Endothelial cell of umbilical vein (primary cell): Measurements from ENCODE around the gene TNFRSF14. TPM values are rescaled to one million over a fixed set of nuclear protein-coding genes. Genes with fewer than 3 reads are reported as not detected.

ENCODE experiments used
- BruUV-seq: library from RNA; stranded (reverse); fragments of 400-500 nt; replicated peaks from 2 replicates; lab custom pipeline; 2021; lab: Mats Ljungman, UMichigan
- CTCF ChIA-PET: fragments of 300-600, 350-600 bp; sonication (Branson Sonifier 250); formaldehyde crosslinking; loops from one replicate; lab custom pipeline; 2021; ENCODE audit warnings: antibody characterized with exemption, inconsistent platforms; lab: Charles Lee
- POLR2A ChIA-PET: fragments of 300-600, 350-600 bp; sonication (Branson Sonifier 250); formaldehyde crosslinking; loops from one replicate; lab custom pipeline; 2021; ENCODE audit warnings: antibody characterized with exemption, inconsistent platforms; lab: Charles Lee
- DNase-seq: peaks from one replicate; pipeline ENCODE4 v3.0.0-alpha.2; 2011; ENCODE audit warnings: low read depth, low spot score
- FAIRE-seq: peaks from 2 replicates; lab custom pipeline; 2011; peaks lifted over from hg19 to GRCh38; lab: Jason Lieb, UNC
- H2AFZ ChIP-seq: 2 replicates; pipeline ENCODE4 v1.6.0; 2012; ENCODE audit warnings: low read depth, low read length, control low read depth, inconsistent platforms
- H3K27ac ChIP-seq: 2 replicates; pipeline ENCODE4 v1.5.1; 2011; ENCODE audit warnings: low read depth, mild to moderate bottlenecking, control low read depth, low read length, moderate library complexity; ENCODE audit not compliant: insufficient read depth
- H3K27me3 ChIP-seq, 2 experiments: 2 replicates each; pipeline versions ENCODE4 v1.6.0 to v1.6.1; 2011; ENCODE audit warnings: low read length in 2 of 2, mixed read lengths in 1 of 2; ENCODE audit not compliant: control insufficient read depth in 2 of 2, insufficient read depth in 2 of 2
- H3K36me3 ChIP-seq, 2 experiments: 2 replicates in 1 of 2; 3 replicates in 1 of 2; pipeline ENCODE4 v1.5.1; 2011; ENCODE audit warnings: low read length in 2 of 2, mild to moderate bottlenecking in 1 of 2, moderate library complexity in 1 of 2; ENCODE audit not compliant: control insufficient read depth in 2 of 2, insufficient read depth in 2 of 2; ENCODE audit errors: extremely low read depth in 1 of 2
- H3K4me1 ChIP-seq: 3 replicates; pipeline ENCODE4 v1.5.1; 2011; ENCODE audit warnings: mild to moderate bottlenecking, low read length; ENCODE audit not compliant: control insufficient read depth, insufficient read depth; ENCODE audit errors: extremely low read depth
- H3K4me2 ChIP-seq: 2 replicates; pipeline ENCODE4 v1.6.1; 2011; ENCODE audit warnings: low read length, control low read depth, mixed read lengths; ENCODE audit not compliant: insufficient read depth
- H3K4me3 ChIP-seq, 3 experiments: fragments of 200-600 bp in 1 of 3; sonication (generic), shearing (Covaris generic) in 1 of 3; replicated peaks in 1 of 3; 2 replicates each; pipeline ENCODE4 v1.5.1; 2011 to 2016; ENCODE audit warnings: control low read depth in 3 of 3, low read length in 3 of 3, mild to moderate bottlenecking in 2 of 3, inconsistent platforms in 1 of 3, low read depth in 1 of 3, moderate library complexity in 1 of 3; ENCODE audit not compliant: insufficient read depth in 1 of 3
- H3K79me2 ChIP-seq: 2 replicates; pipeline ENCODE4 v1.6.0; 2012; ENCODE audit warnings: low read length, inconsistent platforms; ENCODE audit not compliant: control insufficient read depth, insufficient read depth
- H3K9ac ChIP-seq: replicated peaks from 2 replicates; pipeline ENCODE3; 2011; ENCODE audit warnings: low read length, control low read depth; ENCODE audit not compliant: insufficient read depth; ENCODE audit errors: extremely low read depth
- H3K9me1 ChIP-seq: replicated peaks from 3 replicates; pipeline ENCODE4 v1.6.0; 2011; ENCODE audit warnings: mild to moderate bottlenecking, low read length; ENCODE audit not compliant: control insufficient read depth, insufficient read depth; ENCODE audit errors: extremely low read depth
- H3K9me3 ChIP-seq: replicated peaks from 2 replicates; pipeline ENCODE4 v1.5.1; 2012; ENCODE audit warnings: low read length, inconsistent platforms; ENCODE audit not compliant: control insufficient read depth, insufficient read depth
- H4K20me1 ChIP-seq: replicated peaks from 2 replicates; pipeline ENCODE3; 2011; ENCODE audit warnings: mild to moderate bottlenecking, low read length; ENCODE audit not compliant: control insufficient read depth, insufficient read depth; ENCODE audit errors: extremely low read depth
- EZH2 ChIP-seq: IDR thresholded peaks from 2 replicates; pipeline ENCODE4 v1.6.1; 2012; ENCODE audit warnings: borderline replicate concordance, low read depth, mild to moderate bottlenecking, moderate library complexity, low read length, inconsistent platforms; ENCODE audit not compliant: severe bottlenecking
- FOS ChIP-seq: IDR thresholded peaks from 2 replicates; pipeline ENCODE4 v1.6.1; 2011; ENCODE audit warnings: mild to moderate bottlenecking, low read length, moderate library complexity, borderline replicate concordance; ENCODE audit not compliant: insufficient read depth
- GATA2 ChIP-seq: IDR thresholded peaks from 2 replicates; pipeline ENCODE4 v1.7.0; 2011; ENCODE audit warnings: low read depth, mild to moderate bottlenecking, moderate library complexity, mixed read lengths, low read length; ENCODE audit not compliant: insufficient read length, insufficient read depth
- JUN ChIP-seq: IDR thresholded peaks from 2 replicates; pipeline ENCODE4 v1.6.1; 2011; ENCODE audit warnings: borderline replicate concordance, low read depth; ENCODE audit not compliant: insufficient read length, insufficient read depth
- MYC ChIP-seq: IDR thresholded peaks from one replicate; pipeline ENCODE4 v1.6.1; 2011; ENCODE audit warnings: mild to moderate bottlenecking, low read depth, low read length
- POLR2A ChIP-seq: IDR thresholded peaks from 2 replicates; pipeline ENCODE4 v1.6.1; 2012; ENCODE audit warnings: low read depth, mild to moderate bottlenecking, control low read depth, low read length
- POLR2AphosphoS5 ChIP-seq: IDR thresholded peaks from 2 replicates; pipeline ENCODE4 v1.6.1; 2012; ENCODE audit warnings: low read depth, mild to moderate bottlenecking, control low read depth, low read length, moderate library complexity; ENCODE audit not compliant: insufficient read depth
- dilution Hi-C: fragments of 300-500 bp; cut with MboI; formaldehyde crosslinking; loops from one replicate; pipeline ENCODE4 v1.15.0; 2019; ENCODE audit warnings: low sequenced_read_pairs; ENCODE audit not compliant: extremely low pct_ligation_motif_present
- intact Hi-C: fragments of 100-400 bp; cut with micrococcal nuclease; formaldehyde crosslinking; loops from one replicate; pipeline ENCODE4 v1.10.0; 2022
- polyA plus RNA-seq, 4 experiments: library from polyadenylated mRNA; depleted of rRNA in 3 of 4; stranded (reverse) in 3 of 4; unstranded in 1 of 4; fragments of >200 nt; gene quantifications; 2 replicates each; pipeline versions ENCODE4 v1.2.1 to v1.2.3, GENCODE V29; 2011 to 2012; ENCODE audit warnings: missing spikeins in 1 of 4
- total RNA-seq: library from RNA; stranded (reverse); gene quantifications from 2 replicates; pipeline ENCODE4 v1.2.3, GENCODE V29; 2021
- TF ChIP-seq, protein P1 (sequence below), 2 donors: IDR thresholded peaks; 1 replicate in 1 of 2; 2 replicates in 1 of 2; pipeline ENCODE4 v1.5.1; 2011; ENCODE audit warnings: low read length in 2 of 2, mild to moderate bottlenecking in 2 of 2, moderate library complexity in 2 of 2, control low read depth in 1 of 2, inconsistent platforms in 1 of 2, low read depth in 1 of 2; ENCODE audit not compliant: insufficient read depth in 1 of 2; ENCODE audit errors: extremely low read depth in 1 of 2
- TF ChIP-seq, protein P2 (sequence below): IDR thresholded peaks from 2 replicates; pipeline ENCODE4 v1.6.1; 2011; ENCODE audit not compliant: insufficient read depth, insufficient read length

TNFRSF14 gene
- total and polyA plus RNA-seq, 2 donors (not counting 3 experiments of a cell fraction or from before 2014, with no cell fraction given): 40.9 to 49.4 TPM

DNA sequence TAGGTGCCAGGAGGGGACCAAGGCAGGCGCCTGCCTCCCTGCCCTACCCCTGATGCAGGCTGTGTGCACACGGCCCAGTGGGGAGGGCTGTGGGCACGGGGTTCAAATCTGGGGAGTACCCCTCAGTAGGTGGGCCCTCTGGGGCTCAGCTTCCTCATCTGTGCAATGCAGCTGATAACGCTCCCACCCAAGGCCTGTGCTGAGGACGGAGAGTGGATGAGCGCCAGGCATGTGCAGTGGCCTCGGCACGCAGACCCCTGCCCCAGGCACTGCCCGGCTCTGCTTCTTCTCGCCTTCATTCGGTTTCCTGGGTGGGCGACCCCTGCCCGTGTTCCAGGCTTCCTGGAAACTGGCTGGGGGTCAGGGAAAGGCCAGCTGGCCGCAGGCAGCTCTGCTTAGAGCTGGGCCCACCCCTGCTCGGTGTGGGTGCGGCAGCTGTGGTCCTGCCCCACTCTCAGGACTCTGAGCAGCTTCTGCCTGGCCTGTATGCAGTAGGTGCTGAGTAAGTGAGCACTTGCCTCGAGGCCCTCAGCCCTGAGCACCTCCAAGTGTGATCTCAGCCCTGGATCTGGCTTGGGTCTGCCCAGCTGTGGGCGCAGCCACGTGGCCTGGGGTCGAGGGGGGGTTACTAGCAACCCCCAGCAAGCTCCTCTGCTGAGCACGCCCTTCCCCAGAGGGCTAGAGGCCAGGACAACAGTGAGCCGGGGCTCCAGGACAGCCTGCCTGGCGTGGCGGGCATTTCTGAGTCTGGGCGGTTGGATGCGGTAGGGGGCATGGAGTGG is 11.9 kb upstream of the TNFRSF14 start:
- dilution Hi-C loops (no loop called here), intact Hi-C loops (no loop called here)
- no peaks in the 10 kb centered on the region for H4K20me1 ChIP-seq
- no peaks in the 10 kb centered on the region for H3K9me1 ChIP-seq
- H2AFZ ChIP-seq: no peak overlapping the region
- no peak overlapping the region for H3K9ac ChIP-seq
- peaks cover 27% of the 10 kb centered on the region for H3K4me1 ChIP-seq
- FAIRE-seq (no peak), DNase-seq (no peak)
- no peaks in the 10 kb centered on the region for H3K79me2 ChIP-seq
- H3K36me3 ChIP-seq: no peaks in the 10 kb centered on the region
- no peaks in the 10 kb centered on the region for H3K9me3 ChIP-seq
- H3K4me3 ChIP-seq: no peak overlapping the region
- no TSS peak for BruUV-seq
- H3K4me2 ChIP-seq: no peak overlapping the region
- no peak for TF ChIP-seq EZH2
- TF ChIP-seq, protein P1, sequence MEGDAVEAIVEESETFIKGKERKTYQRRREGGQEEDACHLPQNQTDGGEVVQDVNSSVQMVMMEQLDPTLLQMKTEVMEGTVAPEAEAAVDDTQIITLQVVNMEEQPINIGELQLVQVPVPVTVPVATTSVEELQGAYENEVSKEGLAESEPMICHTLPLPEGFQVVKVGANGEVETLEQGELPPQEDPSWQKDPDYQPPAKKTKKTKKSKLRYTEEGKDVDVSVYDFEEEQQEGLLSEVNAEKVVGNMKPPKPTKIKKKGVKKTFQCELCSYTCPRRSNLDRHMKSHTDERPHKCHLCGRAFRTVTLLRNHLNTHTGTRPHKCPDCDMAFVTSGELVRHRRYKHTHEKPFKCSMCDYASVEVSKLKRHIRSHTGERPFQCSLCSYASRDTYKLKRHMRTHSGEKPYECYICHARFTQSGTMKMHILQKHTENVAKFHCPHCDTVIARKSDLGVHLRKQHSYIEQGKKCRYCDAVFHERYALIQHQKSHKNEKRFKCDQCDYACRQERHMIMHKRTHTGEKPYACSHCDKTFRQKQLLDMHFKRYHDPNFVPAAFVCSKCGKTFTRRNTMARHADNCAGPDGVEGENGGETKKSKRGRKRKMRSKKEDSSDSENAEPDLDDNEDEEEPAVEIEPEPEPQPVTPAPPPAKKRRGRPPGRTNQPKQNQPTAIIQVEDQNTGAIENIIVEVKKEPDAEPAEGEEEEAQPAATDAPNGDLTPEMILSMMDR (IDR thresholded peaks at IDR 0.05; ENCODE audit: extremely low read depth in 1 of 2, insufficient read depth in 1 of 2, low read depth in 1 of 2, low read length in 2 of 2): no peak
- TF ChIP-seq JUN: no peak
- no peak for TF ChIP-seq FOS
- no peak for TF ChIP-seq POLR2A
- TF ChIP-seq, protein P2, sequence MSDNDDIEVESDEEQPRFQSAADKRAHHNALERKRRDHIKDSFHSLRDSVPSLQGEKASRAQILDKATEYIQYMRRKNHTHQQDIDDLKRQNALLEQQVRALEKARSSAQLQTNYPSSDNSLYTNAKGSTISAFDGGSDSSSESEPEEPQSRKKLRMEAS: no peak
- TF ChIP-seq POLR2AphosphoS5: no peak
- no peak for TF ChIP-seq GATA2
- no peak for TF ChIP-seq MYC
- CTCF ChIA-PET: interaction anchor here (1.4 kb wide), 1 partner anchor 18 kb away, joined by 5 read pairs; the partner anchor contains the start of gene PANK4
- no peak overlapping the region for H3K27ac ChIP-seq
- H3K27me3 ChIP-seq: peaks cover 0 to 1% of the 10 kb centered on the region in 2 experiments
- POLR2A ChIA-PET: no interaction called here
